Epithelial cell of proximal tubule (primary cell): Measurements from ENCODE around the gene SLC27A4. TPM values are rescaled to one million over a fixed set of nuclear protein-coding genes. Genes with fewer than 3 reads are reported as not detected.

Source experiments
- DNase-seq: peaks from one replicate; pipeline ENCODE4 v3.0.0-alpha.2; 2011; ENCODE audit warnings: low read depth
- H3K4me3 ChIP-seq: 2 replicates; pipeline ENCODE4 v1.5.1; 2011; ENCODE audit warnings: low read depth, mild to moderate bottlenecking, low read length
- total RNA-seq: library from RNA; depleted of rRNA; stranded (reverse); fragments of >200 nt; gene quantifications from 2 replicates; pipeline ENCODE4 v1.2.3, GENCODE V29; 2015
- TF ChIP-seq, protein P1 (sequence below): conservative IDR thresholded peaks from 2 replicates; pipeline ENCODE4 v1.5.1; 2012; ENCODE audit warnings: low read depth, mild to moderate bottlenecking, low read length

SLC27A4 gene
- total RNA-seq, 1 donor from 2014 or later: 27.7 TPM

GRCh38 chr9:128390150-128390812 is 50.0 kb downstream of the SLC27A4 start:
- TF ChIP-seq, protein P1, sequence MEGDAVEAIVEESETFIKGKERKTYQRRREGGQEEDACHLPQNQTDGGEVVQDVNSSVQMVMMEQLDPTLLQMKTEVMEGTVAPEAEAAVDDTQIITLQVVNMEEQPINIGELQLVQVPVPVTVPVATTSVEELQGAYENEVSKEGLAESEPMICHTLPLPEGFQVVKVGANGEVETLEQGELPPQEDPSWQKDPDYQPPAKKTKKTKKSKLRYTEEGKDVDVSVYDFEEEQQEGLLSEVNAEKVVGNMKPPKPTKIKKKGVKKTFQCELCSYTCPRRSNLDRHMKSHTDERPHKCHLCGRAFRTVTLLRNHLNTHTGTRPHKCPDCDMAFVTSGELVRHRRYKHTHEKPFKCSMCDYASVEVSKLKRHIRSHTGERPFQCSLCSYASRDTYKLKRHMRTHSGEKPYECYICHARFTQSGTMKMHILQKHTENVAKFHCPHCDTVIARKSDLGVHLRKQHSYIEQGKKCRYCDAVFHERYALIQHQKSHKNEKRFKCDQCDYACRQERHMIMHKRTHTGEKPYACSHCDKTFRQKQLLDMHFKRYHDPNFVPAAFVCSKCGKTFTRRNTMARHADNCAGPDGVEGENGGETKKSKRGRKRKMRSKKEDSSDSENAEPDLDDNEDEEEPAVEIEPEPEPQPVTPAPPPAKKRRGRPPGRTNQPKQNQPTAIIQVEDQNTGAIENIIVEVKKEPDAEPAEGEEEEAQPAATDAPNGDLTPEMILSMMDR: no peak
- DNase-seq: no peak
- no peak overlapping the region for H3K4me3 ChIP-seq

- H3K4me3 ChIP-seq: no peak overlapping the region
- TF ChIP-seq, protein P1: no peak
- DNase-seq: no peak
These were observed 50.7 kb downstream of the SLC27A4 start for GRCh38 chr9:128390813-128391711.

DNA sequence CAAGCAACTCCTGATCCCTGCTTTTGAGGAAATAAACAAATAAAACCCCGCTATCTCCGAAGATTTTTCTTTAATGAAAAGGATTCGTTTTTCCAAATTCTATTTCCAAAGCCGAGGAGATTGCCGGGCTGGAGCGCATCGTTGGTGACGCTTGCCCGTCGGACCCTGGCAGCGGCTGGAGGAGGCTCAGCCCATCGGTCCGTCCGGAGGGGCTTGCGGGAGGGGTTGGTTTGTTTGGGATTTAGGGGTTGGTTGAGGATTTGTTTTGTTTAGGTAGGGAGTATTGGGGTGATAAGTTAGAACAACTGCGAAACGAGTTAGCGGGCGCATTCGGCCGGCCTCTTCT is 51.6 kb downstream of the SLC27A4 start:
- TF ChIP-seq, protein P1: no peak
- DNase-seq: no peak
- no peak overlapping the region for H3K4me3 ChIP-seq

DNA sequence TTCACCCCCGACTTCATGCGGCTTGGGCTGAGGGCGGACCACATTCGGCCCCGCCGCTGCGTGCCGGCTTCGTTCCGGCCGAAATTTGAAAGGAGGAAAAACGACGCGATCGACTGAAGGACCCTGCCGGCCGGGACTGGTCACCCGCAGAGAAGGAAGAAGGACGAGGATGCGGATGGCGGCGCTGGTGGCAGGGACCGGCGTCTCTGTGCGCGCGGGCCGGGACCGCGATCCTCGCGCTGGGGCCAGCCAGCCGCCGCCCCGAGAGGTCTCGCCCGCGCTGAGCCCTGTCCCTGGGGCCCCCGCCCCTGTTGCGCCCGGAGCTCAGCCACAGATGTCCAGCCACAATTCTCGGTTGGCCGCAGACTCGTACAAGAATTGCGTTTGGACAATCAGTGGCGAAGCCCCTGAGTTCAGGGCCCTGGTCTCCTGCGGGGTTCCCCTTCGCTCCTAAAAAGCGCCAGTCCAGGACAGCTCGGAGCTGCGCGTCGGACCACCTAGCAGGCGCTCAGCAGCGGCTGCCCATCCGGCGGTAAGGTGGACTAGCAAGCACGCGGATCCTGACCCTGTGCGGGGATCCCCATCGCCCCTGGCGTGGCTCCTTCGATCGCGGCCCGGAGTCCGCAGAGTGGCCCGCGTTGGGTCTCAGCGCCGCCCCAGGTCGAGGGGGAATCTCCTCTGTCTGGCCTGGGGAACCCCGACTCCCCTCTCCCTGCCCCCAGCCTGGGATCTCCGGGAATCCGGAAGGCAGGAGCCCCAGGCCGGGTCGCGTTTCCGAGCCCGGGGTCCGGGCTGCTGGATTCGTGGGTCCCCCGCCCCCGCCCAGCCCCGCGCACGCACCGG is 52.2 kb downstream of the SLC27A4 start:
- no peak overlapping the region for H3K4me3 ChIP-seq
- DNase-seq: no peak
- TF ChIP-seq, protein P1: no peak

- DNase-seq: no peak
- no peak overlapping the region for H3K4me3 ChIP-seq
- TF ChIP-seq, protein P1: no peak
These were observed 52.9 kb downstream of the SLC27A4 start for GRCh38 chr9:128393145-128393775.

DNA sequence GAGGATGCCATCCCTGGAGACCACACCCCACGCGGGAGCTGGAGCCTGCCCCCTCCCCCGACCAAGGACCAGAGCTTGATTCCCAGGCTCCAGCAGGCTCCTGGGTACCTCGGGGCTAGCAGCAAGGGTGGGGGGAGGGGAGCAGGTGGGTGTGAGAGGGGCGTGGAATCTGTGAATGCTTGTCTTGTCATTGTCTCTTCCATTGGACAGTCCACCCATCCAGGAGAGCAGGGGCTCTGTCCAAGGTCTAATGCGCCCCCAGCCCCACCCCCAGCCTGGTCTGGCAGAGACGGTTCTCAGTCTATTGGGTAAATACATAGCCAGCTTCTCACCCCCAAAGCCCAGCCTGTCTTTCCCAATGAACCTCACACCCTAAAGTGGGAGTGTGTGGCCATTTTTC is 53.6 kb downstream of the SLC27A4 start:
- TF ChIP-seq, protein P1: no peak
- no peak for DNase-seq

More for the DNA sequence above, 53.6 kb downstream of the SLC27A4 start:
- H3K4me3 ChIP-seq: no peak overlapping the region
